GM21786 (cell line): ENCODE data around the gene TRPV5.
"Not testable (repeated sequence)": the region's sequence is repeated elsewhere in the genome, so short reads cannot be mapped to it uniquely, and the experiment has no call there.

ENCODE experiments used
- ATAC-seq: cut with Tn5 transposase; IDR thresholded peaks from one replicate; pipeline ENCODE4 v1.9.1; 2021; ENCODE audit not compliant: unreplicated experiment

TRPV5 gene

DNA sequence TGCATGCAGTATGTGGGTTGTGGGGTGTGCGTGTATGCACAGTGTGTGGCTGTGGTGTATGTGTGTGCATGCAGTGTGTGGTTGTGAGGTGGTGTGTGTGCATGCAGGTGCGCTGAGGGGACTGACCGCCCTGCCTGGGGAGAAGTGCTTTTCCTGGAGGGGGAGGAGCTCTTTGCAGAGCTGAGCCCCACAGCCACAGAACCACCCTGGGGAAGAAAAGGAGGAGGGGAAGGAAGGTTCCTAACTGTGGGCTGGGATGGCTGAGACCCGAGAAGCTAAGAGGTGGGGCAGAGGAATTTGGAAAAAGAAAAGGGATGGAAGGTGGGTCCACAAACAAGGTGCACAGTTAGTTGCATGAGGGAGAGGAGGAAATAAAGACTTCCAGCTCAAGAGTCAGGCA, at the start of gene TRPV5:
Gene TRPV5, minus strand, starts transcription at position 123 of the 400 bp plus-strand sequence. CDS start 287 bp downstream, outside the sequence.
- no peak for ATAC-seq

DNA sequence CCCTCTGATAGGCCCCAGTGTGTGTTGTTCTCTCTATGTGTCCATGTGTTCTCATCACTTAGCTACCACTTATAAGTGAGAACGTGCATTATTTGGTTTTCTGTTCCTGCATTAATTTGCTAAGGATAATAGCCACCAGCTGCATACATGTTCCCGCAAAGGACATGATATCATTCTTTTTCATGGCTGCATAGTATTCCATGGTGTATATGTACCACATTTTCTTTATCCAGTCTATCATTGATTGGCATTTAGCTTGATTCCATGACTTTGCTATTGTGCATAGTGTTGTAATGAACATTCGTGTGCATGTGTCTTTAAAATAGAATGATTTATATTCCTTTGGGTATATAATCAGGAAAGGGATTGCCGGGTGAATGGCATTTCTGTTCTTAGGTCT, 44.9 kb upstream of the TRPV5 start:
- ATAC-seq: not testable (repeated sequence)

DNA sequence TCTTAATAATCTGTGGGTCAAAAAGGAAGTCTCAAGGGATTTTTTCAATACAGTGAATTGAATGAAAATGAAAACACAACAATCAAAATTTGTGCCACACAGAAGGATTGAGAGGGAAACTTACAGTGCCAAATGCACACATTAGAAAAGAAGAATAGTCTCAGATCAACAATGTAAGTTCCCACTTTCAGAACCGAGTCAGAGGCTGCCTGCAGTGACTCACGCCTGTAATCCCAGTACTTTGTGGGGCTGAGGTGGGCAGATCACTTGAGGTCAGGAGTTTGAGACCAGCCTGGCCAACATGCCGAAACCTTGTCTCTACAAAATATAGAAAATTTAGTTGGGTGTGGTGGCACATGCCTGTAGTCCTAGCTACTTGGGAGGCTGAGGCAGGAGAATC, 41.1 kb upstream of the TRPV5 start:
- ATAC-seq: no peak

DNA sequence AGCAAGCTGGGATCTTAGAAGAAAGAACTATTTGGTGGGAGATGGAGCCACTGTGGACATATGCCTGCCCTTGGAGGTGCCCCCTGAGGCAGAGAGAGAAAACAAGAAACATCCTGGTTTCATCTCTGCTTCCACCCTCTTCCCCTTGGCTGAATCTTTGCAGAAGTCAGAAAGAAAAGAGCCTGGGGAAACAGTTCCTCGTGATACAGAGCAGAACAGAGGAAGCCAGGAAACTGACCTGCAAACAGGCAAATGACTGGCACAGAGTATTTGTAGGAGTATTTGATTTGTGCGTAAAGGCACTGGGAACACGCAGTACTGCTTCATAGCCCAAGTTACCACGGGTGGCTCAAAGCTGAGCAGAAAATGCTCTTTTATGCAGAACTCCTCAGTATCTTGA, 35.6 kb upstream of the TRPV5 start:
- no peak for ATAC-seq

DNA sequence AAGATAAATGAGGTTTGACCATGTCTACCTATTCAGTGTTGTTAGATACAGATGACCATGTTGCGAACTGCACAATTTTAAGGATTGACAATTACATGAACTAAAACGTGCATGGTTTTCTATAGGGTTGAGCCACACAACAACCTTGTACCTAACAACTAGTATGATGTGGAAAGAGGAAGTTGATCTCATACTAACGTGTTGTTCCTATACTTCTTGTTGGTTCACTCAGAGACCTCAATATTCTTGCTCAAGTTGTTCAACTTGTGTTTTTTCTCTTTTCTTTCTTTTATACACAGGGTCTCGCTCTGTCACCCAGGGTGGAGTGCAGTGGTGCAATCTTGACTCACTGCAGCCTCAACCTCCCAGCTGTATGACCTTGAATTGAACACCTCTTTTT, 34.7 kb upstream of the TRPV5 start:
- no peak for ATAC-seq

DNA sequence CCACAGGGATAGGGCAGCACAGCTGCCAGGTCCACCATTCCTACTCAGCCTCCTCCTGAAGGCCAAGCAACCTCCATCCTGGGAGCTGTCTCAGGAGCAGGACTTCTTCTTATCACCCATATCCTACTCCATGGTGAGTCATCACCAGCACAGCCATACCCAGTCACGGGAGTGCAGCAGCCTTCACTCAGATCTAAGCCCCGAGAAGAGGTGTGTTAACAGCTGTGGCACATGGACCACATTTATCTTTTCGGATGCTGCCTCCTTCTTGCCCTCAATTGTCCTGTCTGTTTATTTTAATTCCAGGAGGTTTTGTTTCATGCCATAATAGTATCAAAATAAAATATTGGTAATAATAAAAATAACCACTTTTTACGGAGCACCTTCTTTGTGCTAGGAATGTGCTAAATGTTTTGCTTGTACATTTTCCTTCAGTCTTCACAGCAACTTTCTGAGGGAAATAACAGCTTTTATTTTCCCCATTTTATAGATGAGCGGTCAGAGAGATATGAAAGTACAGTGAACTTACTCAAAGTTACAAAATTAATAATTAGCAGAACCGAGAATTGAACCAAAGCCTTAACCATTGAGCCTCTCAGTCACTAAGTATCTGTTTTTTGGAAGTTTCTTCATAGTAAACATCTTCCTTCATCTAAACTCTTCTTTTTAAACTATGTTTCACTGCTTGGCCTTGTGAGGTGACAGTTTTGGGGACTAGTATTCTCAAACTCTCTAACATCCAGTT, 31.1 kb upstream of the TRPV5 start:
- no peak for ATAC-seq

DNA sequence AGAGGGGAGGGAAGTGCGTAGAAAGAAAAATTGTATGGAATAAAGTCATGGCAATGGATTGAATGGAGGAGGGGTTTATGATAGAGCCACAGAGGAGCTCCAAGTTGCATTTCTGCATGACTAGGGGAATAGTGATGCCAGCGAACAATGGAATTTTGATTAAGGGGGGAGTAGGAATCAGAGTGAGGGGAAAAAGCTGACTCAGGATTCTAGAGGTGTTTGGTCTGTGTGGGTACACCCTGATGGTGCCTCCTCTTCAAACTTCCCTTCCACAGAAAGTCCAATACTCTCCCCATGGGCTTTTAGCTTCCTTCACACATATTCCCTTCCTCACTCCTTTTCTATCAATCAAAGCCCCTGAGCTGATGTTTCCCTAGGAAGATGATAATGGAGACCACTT, 30.4 kb upstream of the TRPV5 start:
- no peak for ATAC-seq

DNA sequence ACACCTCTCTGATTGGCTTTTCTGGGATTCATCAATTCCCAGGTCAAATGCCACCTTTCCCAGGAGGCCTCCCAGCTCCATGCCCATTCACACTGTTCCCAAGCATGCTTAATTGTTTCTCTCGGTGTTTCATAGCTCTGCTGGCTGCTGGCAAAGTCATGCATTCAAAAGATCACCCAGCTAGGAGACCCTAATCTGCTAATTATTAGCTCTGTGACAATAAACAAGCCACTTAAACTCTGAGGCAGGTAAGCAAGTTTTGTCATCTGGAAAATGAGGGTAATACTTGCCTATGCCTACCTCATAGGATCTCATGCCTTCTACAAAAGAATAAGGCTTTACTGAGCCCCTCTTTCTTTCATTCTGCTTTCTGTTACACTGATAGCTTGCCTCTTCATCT, 29.4 kb upstream of the TRPV5 start:
- no peak for ATAC-seq

DNA sequence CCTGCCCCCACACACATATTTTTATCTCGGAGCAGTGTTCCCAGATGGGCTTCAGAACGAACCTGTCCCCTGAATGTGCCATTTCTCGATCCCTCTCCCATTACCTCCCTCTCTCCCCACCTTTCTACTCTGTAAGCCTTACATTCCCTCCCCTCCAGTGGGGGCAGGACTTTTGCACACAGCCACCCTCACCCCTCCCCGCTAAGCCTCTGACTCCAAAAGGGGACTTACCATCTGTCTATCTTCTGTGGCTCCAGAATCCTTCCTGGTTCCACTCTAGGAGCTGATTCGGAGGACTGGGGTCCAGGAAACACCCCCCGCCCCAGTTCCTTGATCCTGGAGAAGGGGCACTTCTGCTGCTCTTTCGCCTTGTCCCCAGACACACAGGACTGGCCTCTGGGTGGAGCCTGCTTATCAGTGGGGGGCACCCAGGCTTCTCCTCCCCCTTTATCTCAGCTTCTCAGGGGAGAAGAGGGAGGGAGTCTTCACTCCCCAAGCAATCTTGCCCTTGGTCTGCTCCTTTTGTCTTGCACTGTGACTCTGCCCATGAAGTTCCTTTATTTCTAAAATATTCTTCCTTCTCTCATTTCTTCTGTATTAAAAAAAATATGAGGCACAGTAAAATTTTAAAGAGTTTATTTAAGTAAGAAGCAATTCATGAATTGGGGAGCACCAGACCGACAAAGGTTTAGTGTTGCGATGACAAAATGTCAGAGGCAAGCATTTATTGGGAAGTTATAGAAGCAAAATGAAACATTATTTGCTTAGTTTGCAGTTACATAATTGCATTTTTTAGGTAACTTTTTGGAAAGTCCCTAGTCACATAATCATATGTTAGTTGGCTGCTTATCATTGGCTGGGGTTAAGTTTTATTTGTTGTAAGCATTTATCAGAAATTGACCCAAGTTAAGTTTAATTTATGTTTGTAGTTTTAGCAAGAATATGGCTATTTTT, 28.7 kb upstream of the TRPV5 start, which contains the start of gene KEL:
Gene KEL, minus strand, starts transcription at position 391 of the 954 bp plus-strand sequence. Its CDS starts 157 bp downstream, at position 234.
- ATAC-seq: no peak

DNA sequence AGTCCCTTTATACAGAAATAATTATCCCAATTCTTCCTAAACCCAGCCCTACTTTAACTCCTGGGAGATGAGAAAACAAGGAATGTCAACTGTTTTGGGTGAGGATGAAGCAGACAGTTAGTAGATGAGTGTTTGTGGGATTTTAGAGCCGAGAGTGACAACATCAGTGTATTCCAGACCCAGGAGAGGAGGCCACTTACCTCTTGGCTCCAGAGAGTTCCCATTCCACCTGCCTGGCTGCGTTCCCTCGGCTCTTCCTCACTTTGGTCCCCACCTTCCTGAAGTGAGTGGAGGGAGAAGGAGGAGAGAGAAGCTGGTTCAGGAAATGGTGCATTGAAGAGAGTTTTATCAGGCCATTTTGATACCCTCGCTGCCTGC, 28.0 kb upstream of the TRPV5 start:
- no peak for ATAC-seq

DNA sequence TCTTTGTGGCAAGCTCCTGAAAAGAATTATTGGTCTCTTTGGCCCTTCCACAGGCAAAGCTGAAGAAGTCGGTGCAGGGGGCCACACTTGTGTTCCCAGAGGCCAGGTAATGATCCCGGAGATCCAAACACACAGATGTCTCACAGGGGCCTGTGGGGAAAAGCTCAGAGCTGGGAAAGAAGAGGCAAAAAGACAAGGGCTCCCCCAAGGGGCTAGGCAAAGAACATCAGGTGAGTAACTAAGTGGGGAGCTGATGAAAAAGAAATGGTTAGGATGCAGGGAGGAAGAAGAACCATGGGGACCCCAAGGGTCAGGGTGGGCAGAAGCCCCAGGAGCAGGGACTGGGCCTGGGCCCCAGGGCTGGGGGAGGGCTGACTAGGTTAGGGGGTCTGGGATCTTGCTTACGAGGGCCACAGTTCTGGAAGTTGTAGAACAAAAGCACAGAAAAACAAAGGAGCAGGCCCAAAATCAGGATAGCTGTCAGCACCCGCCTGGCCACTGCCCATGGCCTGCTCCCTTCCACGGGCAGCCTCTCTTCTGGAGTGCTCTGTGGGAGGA, 27.5 kb upstream of the TRPV5 start:
- ATAC-seq: no peak

DNA sequence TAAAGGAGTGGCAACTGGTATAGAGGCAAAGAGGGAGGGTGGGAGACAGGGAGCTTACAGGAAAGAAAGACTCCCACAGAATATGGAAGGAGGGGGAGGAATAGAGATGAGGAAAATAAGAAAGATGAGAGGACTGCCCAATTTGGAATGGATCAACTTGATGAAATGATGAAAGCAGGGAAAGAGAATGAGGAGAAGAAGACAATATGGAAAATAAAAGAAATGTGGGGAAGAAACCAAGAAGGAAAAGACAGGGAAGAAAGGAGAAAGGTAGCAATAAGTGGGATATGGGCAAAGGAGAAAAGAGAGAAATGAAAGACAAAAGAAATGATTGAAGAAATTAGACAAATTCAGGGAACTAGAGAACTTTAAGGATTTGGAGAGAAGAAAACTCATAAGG, 25.7 kb upstream of the TRPV5 start:
- no peak for ATAC-seq

DNA sequence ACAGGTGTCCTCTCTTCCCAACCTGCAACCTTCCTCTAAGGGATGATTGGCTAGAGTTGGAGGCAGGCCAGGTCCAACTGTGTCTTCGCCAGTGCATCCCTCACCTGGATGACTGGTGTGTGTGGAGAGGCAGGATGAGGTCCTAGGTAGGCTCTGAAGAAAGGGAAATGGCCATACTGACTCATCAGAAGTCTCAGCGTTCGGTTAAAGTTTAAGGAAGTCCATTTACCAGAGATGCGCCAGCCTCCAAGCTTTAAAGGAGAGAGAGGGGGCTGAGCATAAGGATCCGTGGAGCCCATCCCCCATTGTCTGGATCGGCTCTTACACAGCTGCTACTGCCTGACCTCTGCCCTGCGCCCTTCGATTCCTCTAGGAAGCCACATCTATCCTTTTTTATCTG, 24.2 kb upstream of the TRPV5 start:
- no peak for ATAC-seq

DNA sequence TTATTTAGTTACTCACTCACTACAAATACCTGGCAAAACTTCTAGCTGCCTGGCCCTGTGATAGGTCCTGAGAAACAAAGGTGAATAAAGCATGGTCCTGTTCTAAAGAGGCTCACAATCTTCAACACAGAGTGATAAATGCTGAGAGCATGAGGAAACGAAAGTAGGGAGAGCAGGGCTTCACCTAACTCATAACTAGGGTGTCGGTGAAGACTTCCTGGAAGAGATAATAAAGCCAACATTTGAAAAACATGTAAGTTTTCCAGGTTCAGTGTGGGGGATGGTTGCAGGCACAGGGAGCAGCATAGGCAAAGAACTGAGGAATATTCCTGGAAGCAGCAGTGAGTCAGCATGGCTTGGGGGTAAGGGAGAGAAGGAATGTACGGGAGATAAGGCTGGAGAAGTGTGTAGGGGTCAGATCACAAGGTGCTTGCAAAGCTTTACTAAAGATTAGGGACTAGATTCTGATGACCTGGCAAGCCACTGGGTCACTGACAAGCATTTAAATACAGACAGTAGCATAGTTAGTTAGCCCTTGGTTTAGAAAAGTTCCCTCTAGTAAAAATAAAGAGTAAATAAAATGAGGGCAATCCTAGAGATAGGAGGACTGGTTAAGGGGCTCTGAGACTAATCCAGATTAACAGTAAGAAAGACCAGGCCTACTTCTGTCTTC, 23.5 kb upstream of the TRPV5 start:
- ATAC-seq: no peak

DNA sequence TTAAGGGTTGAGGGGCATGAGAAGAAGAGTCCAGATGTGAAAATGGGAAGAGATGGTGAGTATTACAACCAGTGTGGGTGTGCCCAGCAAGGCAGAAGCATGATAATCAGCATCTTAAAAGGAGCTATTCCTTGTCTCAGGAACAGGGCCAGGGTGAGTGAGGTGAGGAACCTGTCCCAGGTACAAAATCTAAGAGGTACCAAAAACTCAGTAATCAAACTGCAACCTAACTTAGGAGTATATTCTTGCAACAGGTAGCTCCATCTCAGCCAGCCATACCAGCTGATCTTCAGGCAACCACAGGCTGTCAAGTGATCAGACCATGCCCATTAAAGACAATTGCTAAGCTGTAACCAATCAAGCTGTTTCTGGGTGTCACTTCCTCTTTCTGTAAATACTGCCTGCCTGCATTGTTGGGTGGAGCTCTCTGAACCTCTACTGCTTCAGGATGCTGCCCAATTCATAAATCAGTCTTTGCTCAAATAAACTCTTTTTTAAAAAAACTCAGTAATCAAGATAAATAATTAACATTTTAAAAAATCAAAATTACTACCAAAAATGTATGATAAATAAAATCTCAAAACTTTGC, 21.2 kb upstream of the TRPV5 start:
- ATAC-seq: no peak

DNA sequence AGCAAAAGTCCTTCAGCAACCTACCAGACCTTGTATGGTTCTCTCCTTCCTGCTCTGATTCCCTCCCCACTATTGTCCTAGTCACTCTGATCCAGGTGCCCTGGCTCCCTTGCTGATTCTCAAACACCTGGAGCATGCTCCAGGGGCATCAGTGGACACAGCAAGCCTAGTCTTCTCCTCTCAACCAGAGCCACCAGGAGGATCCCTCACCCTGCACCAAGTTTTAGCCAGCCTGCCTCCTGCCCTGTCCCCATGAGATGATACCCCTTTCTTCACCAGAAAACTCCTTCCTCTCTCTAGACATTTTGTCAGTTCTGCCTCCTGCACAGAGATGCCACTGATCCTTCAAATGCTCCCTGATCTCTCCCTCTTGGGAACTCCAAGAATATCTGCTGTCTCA, 16.7 kb upstream of the TRPV5 start:
- ATAC-seq: no peak

DNA sequence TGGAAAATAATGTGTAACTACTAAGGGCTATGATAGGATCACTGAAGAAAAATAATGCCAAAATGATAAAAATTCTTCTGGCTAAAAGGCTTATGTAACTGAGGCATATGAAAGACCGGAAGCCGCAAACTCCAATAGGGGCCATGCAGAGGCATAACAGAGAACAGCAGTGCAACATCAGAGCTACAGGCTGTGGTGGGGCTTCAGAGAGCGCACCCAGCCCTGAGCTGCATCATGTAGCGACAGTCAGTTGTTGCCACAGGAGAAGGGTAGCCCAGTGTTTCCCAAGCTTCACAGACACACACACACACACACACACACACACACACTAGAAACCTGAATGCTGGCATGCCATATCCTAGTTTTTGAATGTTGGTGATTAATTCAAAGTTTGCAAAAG, 15.1 kb upstream of the TRPV5 start:
- no peak for ATAC-seq

DNA sequence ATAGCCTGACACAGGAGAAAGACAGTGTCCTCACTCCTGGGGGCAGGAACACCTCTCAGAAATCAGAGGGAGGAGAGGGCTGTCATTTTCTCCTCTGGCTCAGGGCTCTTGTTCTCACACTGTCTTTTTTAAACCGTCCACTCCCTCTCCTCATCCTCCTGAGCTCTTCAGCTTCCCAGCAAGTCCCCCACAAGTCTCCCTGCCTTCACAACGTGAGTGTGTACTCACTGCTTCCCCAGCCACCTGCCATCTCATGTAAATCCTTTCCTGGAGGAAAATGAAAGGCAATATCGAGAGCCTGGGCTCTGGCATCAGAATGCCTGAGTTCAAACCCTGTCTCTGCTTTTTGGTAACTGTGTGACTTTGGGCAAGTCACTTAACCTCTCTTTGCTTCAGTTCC, 11.5 kb upstream of the TRPV5 start:
- no peak for ATAC-seq

DNA sequence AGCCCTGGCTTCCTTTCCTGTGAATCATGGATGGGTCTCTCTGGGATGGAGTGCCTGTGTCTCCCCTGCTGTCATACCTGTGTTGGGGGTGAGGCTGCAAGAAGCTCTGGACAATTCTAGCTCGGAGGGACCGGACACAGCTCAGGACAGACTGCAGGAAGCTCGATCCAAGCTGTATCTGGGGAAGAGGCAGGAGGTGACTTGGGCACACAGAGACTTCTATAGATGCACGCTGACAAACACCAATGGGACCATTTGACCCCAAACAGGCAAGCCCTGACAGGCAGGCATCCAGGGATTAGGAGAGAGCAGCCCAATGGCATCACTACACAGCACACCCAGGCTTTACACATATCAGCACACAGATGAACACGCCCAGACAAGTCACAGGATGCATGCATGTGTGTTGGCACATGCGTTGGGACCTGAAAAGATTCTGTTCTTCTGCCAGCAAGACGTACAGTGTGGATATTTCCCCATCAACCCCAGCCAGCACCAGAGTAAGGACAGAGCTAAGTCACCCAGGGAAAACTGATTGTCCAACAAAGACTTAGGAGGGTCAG, 10.2 kb upstream of the TRPV5 start:
- no peak for ATAC-seq

DNA sequence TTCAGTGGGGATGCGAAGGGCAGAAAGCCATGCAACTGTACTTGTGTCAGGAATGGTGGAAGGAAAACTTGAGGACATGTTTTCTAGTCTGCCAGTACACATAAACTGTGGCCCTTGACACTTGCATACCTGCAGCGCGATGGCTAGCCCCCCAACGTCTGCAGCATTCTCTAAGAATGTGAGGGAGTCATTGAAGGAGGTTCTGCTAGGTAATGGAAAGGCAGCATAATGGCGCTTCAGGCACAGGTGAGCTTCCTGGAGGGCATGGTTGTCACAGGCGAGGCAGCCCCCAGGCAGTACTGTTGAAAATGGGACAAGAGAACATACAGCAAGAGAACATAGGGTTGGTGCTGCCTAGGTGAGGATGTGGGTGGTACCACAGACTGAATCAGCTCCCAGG, 9.2 kb upstream of the TRPV5 start:
- no peak for ATAC-seq

DNA sequence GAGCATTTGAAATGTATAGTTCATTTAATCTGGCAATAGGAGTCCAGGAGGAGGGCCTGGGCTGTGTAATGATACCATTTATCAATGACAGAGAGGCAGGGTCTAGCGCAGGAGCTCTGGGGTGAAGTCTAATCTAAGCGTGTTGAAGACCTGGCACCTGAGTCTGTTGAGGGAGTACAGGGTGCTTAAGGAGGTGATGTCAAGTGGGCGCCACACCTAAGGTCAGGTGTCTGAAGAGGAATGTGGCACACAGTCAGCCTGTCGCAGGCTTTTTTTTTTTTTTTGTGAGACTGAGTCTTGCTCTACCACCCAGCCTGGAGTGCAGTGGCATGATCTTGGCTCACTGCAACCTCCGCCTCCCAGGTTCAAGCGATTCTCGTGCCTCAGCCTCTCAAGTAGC, 8.0 kb upstream of the TRPV5 start:
- no peak for ATAC-seq
